ENCODE measurements around the gene FOXD2. TPM values are rescaled to one million over a fixed set of nuclear protein-coding genes. Genes with fewer than 3 reads are reported as not detected.

FOXD2 gene
- polyA plus RNA-seq, 3 donors: 6.6 to 9.2 (median 8.0) TPM

Other genes with a start within 250 kb of the FOXD2 start
- 10 to 100 TPM; 43.4 to 53.1 (median 52.3) TPM for gene PDZK1IP1, start 248.0 kb upstream of the FOXD2 start, polyA plus RNA-seq (ENCODE audit: insufficient read length in 3 of 3)
- gene TAL1, start 205.8 kb upstream of the FOXD2 start, polyA plus RNA-seq (ENCODE audit: insufficient read length in 3 of 3): 1 to 10 TPM; 4.5 to 6.1 (median 5.1) TPM
- 10 to 100 TPM in 1 of 3 donors, 1 to 10 TPM in 2; 7.7 to 11.4 (median 9.6) TPM for gene STIL, start 123.9 kb upstream of the FOXD2 start, polyA plus RNA-seq (ENCODE audit: insufficient read length in 3 of 3)
- 10 to 100 TPM; 61.5 to 65.6 (median 62.9) TPM for gene CMPK1, start 104.3 kb upstream of the FOXD2 start, polyA plus RNA-seq (ENCODE audit: insufficient read length in 3 of 3)
- gene FOXE3, start 21.8 kb upstream of the FOXD2 start, polyA plus RNA-seq (ENCODE audit: insufficient read length in 3 of 3): under 1 TPM; 0.28 to 0.43 (median 0.30) TPM